ENCODE measurements around the gene ZNF592.

GRCh38 chr15:84805221-84805620, 56.8 kb downstream of the ZNF592 start:
- TF ChIP-seq CTCF (IDR thresholded peaks at IDR 0.05) (no peak), POLR2A (IDR thresholded peaks at IDR 0.05) (no peak)
